GM21723 (cell line): ENCODE measurements around the gene ZNF787.

ENCODE experiments used
- ATAC-seq: cut with Tn5 transposase; IDR thresholded peaks from one replicate; pipeline ENCODE4 v1.9.1; 2021; ENCODE audit warnings: mild to moderate bottlenecking, moderate library complexity; ENCODE audit not compliant: unreplicated experiment

ZNF787 gene

DNA sequence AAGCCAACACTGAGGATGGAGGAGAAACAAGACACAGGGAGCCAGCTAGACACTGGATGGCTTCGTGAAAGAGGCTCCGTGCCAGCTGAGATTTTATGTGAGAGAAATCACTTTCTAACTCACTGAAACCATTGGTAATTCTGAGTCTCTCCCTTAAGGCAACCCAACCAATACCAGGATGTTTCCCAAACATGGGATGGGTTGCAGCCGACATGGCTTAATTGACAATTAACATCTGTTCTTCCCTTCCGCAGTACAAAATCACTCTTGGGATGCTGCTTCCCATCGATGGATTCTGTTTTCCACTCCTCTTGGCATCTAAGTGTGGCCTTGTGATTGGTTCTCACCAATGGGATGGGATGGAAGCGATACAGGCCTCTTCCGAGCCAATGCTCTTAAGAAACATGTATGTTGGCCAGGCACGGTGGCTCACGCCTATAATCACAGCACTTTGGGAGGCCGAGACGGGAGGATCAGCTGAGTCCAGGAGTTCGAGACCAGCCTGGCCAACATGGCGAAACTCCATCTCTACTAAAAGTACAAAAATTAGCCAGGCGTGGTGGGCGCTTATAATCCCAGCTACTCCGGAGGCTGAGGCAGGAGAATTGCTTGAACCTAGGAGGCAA lies 2.3 kb upstream of the ZNF787 start:
- no peak for ATAC-seq

DNA sequence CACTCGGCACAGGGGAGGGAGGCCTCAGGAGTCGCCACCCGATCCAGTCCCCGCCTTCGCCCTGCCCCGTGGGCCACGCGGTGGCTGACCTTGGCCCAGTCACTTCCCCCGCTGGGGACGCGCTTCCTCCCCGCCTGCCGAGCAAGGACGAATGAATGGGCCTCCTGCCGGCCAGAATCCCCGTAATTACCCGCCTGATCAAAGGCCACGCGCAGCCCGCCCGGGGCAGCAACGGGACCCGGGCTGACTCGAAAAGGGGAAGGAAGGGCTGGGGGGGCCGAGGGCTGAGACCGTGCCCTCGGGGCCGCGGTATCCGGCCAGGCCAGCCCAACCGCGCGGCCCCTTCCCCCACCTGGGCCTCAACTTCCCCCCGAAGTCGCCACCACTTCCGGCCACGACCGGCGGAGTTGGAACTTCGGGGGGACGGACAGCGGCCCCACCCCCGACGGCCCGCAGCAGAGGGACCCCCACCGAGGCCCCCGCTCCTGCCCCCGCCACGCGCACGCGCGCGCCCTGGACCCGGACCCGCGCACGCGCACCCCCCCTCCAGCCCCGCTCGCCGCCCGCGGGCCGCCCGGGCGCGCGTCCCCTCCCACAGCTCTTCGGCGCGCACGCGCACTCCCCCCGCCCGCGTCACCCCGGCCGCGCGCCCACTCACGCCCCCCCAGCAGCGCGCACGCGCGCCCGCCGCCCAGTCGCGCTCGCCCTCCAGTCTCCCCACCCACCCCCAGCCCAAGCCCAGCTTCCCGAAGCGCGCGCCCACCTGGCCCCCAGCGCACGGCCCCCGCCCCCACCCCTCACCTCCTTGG lies 520 bp downstream of the ZNF787 start:
- peak; percentile 31 for ATAC-seq

DNA sequence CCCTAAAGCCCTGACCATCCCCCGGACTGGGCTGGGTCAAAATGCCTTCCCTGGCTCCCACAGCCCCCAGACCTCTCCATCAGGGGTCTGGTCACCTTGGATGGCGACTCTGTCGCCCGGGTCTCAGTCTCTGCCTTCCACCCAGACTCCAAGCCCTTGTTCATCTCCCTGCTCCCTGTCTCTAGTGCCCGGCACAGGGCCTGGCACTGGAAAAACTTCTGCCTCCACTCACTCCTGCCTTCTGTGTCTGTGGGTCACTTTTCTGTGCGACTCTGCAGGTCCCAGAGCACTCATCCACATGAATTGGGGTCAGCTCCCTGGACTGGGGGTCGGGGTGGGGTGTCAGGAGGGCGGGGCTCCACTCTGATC lies 1.1 kb downstream of the ZNF787 start:
- no peak for ATAC-seq

DNA sequence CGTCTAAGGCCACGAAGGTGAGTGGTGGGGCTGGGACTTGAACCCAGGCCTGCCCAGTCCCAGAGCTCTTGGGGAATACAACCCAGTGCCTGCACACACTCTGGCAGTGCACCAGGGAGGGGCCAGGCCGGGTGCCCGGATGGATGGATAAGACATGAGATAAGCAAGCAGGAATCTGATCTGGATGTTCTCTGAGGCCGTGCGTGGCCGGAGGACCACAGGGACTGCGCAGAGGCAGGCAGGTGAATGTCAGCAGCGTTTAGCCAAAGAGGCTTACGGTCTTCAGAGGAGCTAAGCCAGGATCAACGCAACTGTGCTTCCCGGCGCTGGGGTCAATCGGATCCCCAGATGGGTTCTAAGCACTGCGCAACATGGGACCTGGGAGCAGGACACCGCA lies 1.5 kb downstream of the ZNF787 start:
- no peak for ATAC-seq

DNA sequence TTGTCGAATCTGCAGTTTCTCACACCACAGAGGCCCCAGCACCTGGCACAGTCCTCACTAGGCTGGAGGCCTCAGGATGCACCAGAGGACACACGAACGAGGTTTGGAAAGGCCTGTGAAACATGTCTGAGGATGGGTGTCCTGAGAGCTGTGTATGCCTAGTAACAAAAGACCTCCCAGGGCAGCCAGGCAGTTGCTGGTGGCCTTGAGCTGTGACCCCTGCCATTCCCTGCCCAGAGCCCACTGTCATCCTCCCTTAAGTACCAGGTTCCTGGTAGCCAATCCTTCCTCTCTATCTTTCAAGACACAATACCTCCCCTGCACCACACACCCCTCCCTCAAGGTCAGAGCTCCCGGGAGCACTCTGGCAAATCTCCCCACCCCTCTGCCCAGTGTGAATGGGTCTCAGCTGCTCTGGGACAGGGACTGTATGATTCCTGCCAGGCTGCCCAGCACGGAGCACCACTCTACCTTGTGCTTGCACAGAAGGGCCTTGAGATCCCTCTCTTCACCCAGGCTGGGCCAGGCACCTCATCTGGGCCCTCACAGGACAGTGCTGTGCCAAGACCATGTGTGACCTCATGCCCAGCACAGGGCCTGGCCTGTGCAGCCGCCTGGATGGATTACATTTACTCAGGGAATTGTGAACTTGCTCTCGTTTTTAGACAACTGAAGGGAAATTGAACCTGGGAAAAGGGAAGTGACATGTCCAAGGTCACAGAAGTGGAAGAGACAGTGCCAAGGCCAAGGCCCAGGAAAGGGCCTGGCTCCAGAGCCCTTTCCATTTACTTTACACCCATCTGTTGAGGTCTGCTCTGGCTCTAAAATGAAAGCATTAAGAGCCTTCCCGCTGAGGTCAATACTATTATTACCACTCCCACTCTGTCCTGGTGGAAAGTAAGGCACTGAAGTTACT lies 2.2 kb downstream of the ZNF787 start:
- no peak for ATAC-seq

DNA sequence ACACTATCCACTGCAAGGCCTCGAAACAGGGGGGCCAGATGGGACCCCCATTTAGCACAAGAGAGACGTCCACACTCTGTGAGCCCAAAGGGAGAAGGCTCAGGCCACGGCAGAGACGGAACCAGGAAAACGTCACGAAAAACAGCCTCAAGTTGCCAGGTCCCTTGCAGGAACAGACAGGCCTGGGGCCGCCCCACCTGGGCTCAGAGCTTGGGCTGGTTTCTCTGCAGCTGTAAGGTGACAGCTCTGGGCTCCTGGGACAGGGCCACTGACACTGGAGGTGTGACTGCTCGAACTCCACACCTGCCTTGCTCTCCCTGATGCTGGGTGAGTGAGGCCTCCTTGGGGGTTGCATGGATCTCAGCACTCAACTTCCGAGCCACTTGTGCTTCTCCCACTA lies 3.2 kb downstream of the ZNF787 start:
- ATAC-seq = no peak

DNA sequence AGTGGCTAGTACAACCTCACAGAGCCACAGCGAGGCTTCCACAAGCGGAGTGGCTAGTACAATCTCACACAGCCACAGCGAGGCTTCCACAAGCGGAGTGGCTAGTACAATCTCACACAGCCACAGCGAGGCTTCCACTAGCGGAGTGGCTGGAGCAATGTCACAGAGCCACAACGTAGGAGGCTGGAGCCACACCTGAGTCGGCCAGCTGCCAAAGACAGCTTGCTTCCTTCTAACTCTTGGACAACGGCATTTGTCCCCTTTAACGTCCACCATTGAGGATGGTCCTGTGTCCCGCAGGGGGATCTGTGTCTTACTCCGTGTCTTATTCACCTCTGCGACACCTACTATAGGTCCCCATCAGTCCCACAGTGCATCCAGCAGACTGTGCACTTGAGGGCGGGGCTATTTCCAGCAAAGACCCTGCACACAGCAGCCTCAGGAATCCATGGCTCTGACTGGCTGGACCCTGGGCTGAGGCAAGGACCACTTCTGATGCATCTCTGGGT lies 3.7 kb downstream of the ZNF787 start:
- no peak for ATAC-seq

DNA sequence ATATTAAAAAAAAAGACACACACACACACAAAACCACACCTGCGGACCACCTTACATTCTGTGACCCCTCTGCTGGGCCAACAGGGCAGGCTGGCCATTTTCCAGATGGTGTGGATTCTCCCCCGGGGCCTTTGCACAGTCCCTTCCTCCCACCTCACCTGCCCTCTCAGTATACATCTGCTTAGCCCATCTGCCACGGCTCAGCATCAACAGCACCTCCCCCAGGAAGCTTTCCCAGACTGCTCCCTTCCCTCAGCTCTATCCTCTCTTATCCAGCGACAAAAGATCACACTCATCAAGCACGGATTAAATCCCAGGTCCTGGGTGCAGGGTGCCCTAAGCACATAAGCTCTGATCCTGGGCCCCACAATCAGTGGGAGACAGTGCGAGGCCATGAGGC lies 4.5 kb downstream of the ZNF787 start:
- ATAC-seq = no peak

DNA sequence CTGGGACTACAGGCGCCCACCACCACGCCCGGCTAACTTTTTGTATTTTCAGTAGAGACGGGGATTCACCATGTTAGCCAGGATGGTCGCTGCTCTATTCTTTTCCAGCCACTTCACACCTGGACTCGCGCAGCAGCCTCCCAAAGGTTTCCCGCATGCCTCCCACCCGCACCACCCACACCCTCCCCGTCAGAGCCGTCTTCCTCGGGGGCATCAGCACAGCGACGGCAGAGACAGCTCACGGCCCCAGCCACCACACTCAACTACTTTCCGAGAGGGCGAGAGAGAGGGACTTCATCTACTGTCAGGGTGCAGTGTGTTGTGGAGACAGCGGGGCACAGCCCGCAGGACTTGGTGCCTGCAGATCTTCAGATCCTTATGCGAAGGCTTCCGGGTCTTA lies 5.6 kb downstream of the ZNF787 start:
- no peak for ATAC-seq

DNA sequence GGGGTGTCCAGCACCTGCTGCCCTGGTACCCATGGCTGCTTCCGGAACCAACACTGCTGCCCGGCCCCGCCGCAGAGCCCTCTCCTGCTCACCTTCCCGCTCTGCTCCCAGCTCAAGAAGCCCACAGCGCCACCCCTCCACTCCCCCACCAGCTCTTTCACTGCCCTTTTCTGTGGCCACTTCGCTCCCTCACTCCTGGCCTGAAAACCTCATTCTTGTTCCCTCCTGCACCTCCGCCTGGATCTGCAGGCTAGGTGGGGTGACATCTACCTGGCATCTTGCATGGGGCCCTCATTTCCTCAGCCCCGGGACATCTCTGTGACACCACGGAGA lies 6.4 kb downstream of the ZNF787 start:
- no peak for ATAC-seq

DNA sequence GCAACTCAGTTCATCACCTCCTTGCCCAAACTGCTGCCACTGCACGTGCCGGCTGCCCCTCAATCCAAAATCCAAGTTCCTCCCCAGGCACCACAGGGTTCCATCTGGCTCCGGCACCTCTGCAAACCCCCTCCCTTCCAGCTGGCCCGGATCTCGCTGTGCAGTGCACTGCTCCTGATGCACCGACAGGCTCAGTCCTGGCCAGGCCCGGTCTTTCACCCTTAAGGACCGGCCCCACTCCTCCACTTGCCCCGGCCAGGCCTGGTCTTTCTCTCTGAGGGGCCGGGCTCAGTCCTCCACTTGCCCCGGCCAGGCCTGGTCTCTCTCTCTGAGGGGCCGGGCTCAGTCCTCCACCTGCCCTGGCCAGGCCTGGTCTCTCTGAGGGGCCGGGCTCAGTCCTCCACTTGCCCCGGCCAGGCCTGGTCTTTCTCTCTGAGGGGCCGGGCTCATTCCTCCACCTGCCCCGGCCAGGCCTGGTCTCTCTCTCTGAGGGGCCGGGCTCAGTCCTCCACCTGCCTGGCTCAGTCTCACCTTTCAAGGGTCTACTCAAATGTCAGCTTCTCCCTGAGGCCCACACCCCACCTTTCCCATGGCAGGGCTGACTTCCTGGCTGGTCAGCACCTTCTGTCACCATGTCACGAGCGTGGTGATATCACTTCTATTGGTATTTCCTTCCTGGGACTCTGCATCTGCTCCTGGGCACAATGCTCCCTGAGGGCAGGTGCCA lies 6.9 kb downstream of the ZNF787 start:
- ATAC-seq = no peak

DNA sequence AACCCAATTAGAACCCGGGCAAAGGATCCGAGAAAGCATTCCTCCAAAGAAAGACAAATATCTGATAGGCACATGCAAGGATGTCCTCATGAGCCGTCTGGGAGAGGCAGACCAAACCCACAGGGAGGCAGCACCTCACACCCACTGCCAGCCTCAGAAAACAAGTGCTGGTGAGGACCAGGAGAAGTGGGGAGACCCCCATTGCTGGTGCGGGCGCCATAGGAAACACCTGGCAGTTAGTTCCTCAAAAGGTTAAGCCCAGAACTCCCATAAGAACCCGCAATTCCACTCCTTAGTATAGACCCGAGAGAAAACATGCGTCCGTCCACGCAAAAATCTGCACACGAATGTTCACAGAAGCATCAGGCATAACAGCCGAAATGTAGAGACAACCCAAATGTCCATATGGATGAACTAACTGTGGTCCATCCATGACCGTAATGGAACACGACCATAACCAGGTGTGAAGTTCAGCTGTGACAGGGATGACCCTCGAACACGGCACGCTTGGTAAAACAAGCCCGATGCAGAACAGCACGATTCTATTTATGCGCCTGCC lies 7.9 kb downstream of the ZNF787 start:
- no peak for ATAC-seq

DNA sequence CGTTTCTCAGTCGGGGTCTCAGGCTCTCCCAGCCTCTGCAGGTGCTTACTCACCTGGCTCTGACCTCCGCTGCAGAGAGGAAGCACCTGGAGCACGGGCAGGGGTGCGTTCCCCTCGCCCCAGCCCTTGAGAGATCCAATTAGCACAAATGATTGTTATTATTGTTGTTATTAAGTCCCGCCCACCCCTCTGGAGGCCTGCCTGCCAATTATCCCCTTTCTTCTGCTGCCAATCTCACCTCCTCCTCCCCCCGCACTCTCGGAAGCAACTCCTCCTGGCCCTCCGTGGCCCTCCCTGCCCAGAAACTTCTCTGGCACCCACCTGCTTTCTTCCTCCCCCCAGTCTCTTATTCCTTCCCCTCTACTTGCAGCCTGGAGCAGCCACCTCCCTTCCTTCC lies 8.8 kb downstream of the ZNF787 start:
- no peak for ATAC-seq

DNA sequence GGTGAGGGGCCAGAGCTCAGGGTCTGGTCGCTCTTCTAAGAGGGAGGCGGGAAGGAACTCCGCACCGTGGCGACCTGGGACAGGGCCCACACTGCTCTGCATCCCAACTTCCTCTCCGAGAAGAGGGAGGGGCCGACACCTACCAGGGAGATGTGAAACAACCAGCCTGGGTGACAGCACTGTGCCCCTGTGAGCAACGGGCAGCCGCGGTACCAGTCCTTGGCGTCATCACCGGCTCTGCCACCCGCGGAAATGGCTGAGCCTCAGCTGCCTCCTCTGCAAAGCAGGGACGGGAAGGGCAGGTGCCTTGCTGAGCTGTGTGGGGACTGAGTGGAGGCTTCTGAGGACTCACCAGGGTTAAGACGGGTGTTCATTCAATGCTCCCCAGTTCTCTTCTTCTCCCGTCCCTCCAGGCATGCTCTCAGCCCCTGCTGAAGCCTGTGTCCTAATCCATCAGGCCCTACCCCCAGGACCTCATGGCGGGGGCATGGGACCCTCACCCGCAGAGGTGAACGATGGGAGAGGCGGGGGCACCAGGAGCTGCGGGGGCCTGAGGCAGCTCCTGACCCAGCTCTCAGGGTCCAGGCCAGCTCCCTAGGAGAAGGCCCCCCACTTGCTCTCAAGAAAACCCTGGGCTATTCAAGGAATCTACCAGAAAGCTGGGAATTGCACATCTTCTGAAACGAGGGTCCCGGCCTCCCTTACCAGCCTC lies 9.3 kb downstream of the ZNF787 start:
- peak; percentile 77 for ATAC-seq

DNA sequence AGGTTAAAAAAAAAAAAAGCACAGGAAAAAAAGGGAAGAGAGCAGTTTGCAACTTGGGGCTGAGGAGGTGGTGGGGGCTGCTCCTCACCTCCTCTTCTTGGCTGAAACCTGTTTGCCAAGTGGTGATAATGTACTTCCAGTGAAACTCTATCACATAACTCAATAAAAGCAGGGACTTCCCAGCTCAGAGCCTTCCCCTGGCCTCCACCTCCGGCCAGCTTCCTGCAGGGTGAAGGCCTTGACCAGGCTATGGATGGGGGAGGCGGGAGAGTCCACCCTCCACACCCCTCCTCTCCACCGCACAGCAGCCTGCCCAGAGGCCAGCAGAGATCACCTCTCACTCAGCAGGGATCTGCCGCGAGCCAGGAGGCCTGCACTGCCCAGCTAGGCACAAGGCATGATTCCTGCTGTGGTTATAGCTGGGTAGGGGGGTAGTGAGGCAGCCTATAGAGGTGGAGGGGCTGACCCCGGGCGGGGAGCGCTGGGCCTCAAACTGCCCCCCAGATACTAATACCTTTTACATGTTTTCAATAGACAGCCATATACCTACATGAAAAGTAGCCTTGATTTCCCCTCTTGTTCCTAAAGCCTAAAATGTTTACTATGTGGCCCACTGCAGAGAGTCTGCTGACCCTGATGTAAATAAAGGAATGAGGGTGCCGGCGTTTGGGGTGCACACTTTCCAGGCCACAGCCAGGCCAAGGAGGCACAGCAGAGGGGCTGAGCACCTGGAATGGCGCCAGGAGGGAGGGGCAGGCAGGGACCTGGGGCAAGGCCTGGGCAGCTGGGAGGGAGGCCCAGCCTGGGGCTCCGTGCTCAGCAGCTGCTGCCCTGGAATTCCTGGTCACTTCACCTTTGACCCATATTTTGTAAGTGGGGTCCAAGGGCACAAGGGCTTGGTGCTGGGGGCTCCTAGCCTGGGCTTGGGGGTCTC lies 10.3 kb downstream of the ZNF787 start:
- no peak for ATAC-seq

DNA sequence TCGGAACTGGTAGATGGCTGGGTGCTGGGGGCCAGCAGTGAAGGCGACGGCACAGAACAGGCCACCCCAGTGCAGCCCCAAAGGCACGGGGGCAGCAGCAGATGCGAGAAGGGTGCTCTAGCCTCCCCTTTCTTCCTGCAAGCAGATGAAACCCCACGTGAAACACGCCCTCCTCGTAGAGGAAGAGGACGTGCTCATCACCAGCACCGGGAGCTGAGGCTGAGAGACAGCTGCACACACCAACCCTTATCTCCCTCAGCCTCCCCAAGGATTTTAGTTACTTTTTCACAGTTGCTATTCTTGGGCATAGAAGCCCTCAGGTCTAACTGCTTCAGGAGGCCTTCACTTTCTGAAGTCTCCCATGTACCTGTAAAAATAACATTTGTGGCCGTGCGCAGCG lies 11.9 kb downstream of the ZNF787 start:
- ATAC-seq = no peak

DNA sequence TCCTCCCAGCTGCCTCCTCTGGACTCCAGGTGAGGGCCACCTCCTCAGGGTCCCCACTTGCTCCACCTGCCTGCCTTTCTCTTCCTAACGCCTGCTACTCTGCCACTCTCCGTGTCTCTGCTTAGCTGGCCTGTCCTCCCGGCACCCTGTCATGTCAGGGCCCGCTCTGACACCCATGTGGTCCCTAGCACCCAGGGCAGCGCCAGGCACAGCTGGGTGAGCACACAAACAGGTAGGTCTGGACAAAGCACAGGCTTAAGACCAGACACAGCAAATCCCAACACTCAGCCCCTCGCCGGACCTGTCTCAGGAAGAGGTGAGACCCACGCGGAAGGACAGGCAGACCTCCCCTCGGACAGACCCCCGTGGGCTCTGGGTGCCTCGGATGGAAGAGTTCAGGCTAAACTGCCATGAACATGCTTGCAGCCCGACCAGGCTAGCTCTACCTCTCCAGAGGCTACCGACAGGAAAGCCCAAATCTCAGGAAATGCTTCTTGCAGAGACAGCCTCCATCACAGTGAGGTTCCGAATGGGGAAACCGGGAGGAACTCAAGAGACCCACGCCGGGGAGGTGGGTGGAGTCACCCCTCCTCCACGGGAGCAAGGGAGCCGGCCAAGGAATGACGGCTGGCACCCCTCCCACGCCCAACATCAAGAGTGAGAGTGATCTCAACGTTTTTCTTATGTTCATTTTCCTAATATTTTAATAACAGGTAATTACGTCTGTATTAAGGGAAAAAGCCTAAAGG lies 12.5 kb downstream of the ZNF787 start:
- ATAC-seq = no peak

DNA sequence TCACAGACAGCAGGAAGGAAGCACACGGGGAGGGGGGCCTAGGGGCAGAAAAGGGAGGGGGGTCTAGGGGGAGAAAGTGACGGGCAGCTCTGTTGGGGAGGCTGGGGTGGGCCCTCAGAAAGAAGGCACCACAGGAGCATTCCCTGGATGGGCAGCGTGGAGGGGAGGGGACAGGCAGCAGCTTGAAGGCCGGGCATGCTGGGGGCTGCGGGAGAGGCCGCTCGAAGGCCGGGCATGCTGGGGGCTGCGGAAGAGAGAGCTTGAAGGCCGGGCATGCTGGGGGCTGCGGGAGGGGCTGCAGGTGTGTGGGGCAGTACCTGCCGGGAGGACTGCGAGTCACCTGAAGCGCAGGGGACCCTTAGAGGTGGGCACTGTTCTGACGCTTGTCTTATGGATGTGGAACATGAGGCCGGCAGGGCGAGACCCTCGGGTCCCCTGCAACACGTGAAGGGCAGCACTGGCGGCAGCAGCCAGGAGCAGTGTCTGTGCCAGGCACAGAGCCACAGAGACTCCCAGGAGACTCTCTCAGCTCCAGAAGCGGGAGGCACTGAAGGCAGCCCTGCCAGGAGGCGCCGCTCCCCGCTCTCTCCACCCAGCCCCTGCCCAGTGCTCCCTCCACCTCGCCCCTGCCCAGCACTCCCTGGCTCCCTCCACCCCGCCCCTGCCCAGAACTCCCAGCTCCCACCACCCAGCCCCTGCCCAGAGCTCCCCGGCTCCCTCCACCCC lies 13.3 kb downstream of the ZNF787 start:
- no peak for ATAC-seq
